Glutamatergic neuron (in vitro differentiated cells): ENCODE data around the gene OAT. TPM values are rescaled to one million over a fixed set of nuclear protein-coding genes. Genes with fewer than 3 reads are reported as not detected.

Source experiments
- DNase-seq: peaks from one replicate; pipeline ENCODE4 v3.0.0; 2022
- H3K27ac Mint-ChIP-seq: one replicate; pipeline ENCODE4 v1.8.0; 2020; ENCODE audit warnings: mild to moderate bottlenecking, mixed read lengths, inconsistent platforms; ENCODE audit not compliant: unreplicated experiment
- H3K27me3 Mint-ChIP-seq: one replicate; pipeline ENCODE4 v1.8.0; 2020; ENCODE audit warnings: mild to moderate bottlenecking, moderate library complexity, mixed read lengths, inconsistent platforms; ENCODE audit not compliant: unreplicated experiment
- H3K36me3 Mint-ChIP-seq: one replicate; pipeline ENCODE4 v1.8.0; 2020; ENCODE audit warnings: mild to moderate bottlenecking, mixed read lengths, inconsistent platforms; ENCODE audit not compliant: unreplicated experiment
- H3K4me1 Mint-ChIP-seq: one replicate; pipeline ENCODE4 v1.8.0; 2020; ENCODE audit warnings: mild to moderate bottlenecking, low read depth, mixed read lengths, inconsistent platforms; ENCODE audit not compliant: unreplicated experiment
- H3K4me3 Mint-ChIP-seq: one replicate; pipeline ENCODE4 v1.8.0; 2020; ENCODE audit warnings: mild to moderate bottlenecking, mixed read lengths, inconsistent platforms; ENCODE audit not compliant: unreplicated experiment
- H3K9me3 Mint-ChIP-seq: one replicate; pipeline ENCODE4 v1.8.0; 2020; ENCODE audit warnings: mild to moderate bottlenecking, moderate library complexity, mixed read lengths, inconsistent platforms; ENCODE audit not compliant: unreplicated experiment
- total RNA-seq: library from RNA; stranded (reverse); fragmentation: NEBNext Ultra II Directional; extraction: Animal tissue kit (Norgen Biotek cat#: 25700); gene quantifications from one replicate; pipeline ENCODE4 v1.2.1, GENCODE V29; 2021; ENCODE audit not compliant: unreplicated experiment
- TF ChIP-seq, protein P1 (sequence below): fragments of 200-600 bp; sonication (generic); IDR thresholded peaks from one replicate; pipeline ENCODE4 v1.5.0; 2021; ENCODE audit not compliant: partially characterized antibody, unreplicated experiment

Gene OAT
- total RNA-seq, 1 donor from 2014 or later: 49.2 TPM

- H3K4me3 Mint-ChIP-seq: no peak overlapping the region
- peaks cover 5% of the 10 kb centered on the region for H3K27me3 Mint-ChIP-seq
- H3K27ac Mint-ChIP-seq: no peak overlapping the region
- TF ChIP-seq, protein P1, sequence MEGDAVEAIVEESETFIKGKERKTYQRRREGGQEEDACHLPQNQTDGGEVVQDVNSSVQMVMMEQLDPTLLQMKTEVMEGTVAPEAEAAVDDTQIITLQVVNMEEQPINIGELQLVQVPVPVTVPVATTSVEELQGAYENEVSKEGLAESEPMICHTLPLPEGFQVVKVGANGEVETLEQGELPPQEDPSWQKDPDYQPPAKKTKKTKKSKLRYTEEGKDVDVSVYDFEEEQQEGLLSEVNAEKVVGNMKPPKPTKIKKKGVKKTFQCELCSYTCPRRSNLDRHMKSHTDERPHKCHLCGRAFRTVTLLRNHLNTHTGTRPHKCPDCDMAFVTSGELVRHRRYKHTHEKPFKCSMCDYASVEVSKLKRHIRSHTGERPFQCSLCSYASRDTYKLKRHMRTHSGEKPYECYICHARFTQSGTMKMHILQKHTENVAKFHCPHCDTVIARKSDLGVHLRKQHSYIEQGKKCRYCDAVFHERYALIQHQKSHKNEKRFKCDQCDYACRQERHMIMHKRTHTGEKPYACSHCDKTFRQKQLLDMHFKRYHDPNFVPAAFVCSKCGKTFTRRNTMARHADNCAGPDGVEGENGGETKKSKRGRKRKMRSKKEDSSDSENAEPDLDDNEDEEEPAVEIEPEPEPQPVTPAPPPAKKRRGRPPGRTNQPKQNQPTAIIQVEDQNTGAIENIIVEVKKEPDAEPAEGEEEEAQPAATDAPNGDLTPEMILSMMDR: no peak
- H3K9me3 Mint-ChIP-seq: peaks cover 3% of the 10 kb centered on the region
- no peaks in the 10 kb centered on the region for H3K4me1 Mint-ChIP-seq
- no peaks in the 10 kb centered on the region for H3K36me3 Mint-ChIP-seq
- DNase-seq: no peak
Observed at GRCh38 chr10:124459395-124459794, 40.7 kb upstream of the OAT start.

DNA sequence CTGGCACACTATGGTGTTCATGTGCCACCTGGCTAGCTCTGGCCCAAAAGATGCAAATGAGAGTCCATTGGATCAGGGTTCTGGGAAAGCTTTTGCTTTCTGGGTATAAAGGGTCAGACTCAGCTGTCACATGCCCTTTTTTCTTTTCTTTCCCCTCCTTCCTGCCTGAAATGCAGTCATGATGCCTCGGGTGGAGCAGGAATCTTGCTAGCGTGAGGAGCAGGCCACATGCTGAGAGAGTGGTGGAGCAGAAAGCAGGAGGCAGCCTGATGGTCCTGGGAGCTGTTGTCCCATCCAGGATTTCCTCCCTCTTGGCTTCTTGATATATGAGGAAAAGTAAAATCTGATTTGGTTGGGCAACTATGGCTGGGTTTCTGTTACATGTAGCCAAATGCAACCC, 40.2 kb upstream of the OAT start:
- H3K27me3 Mint-ChIP-seq: peaks cover 5% of the 10 kb centered on the region
- no peaks in the 10 kb centered on the region for H3K36me3 Mint-ChIP-seq
- no peaks in the 10 kb centered on the region for H3K4me1 Mint-ChIP-seq
- peaks cover 3% of the 10 kb centered on the region for H3K9me3 Mint-ChIP-seq
- TF ChIP-seq, protein P1: no peak
- H3K4me3 Mint-ChIP-seq: no peak overlapping the region
- H3K27ac Mint-ChIP-seq: no peak overlapping the region
- DNase-seq: no peak

DNA sequence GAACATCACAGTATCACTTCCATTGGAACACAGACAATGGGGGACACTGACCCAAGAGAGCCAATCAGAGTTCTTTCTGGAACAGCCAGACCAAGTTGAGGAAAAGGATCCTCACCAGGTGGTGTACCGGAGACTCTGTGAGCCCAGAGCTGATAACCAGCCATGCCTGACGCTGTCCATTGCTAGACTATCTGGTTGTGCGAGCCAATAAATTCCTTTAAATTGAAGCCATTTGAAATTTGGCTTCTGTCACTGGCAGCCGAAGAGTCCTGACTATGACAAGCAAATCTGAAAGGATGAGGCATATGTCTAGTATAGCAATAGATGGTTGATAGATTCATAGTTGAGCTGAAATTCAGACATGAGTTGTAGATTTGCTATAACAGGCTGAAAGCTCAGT, 39.8 kb upstream of the OAT start:
- Mint-ChIP-seq H3K4me1 (no peaks in the 10 kb centered on the region), H3K27me3 (peaks cover 5% of the 10 kb centered on the region), H3K36me3 (no peaks in the 10 kb centered on the region), H3K9me3 (peaks cover 3% of the 10 kb centered on the region), H3K27ac (no peak overlapping the region), H3K4me3 (no peak overlapping the region)
- no peak for DNase-seq
- TF ChIP-seq, protein P1: no peak

DNA sequence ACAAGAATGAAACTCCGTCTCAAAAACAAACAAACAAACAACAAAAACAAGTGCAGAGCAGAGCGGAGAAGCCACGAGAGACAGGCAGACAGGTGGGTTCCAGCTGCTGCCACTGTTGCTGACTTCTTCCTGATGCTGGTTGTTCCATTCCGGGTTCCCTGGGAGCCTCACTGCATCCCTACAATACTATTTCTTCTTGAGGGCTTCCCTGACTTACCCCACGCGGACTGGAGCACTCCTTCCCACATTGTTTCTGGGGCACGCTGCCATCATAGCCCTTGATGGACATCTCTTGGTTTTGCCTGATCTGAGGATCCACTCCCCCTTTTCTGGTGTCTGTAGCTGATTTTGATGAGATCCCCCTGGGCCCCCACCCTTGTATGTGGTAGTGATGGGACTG, 36.7 kb upstream of the OAT start:
- H3K4me1 Mint-ChIP-seq: peaks cover 9% of the 10 kb centered on the region
- H3K27ac Mint-ChIP-seq: no peak overlapping the region
- TF ChIP-seq, protein P1: no peak
- H3K9me3 Mint-ChIP-seq: peaks cover 1% of the 10 kb centered on the region
- H3K36me3 Mint-ChIP-seq: no peaks in the 10 kb centered on the region
- peaks cover 12% of the 10 kb centered on the region for H3K27me3 Mint-ChIP-seq
- no peak overlapping the region for H3K4me3 Mint-ChIP-seq
- DNase-seq: no peak

DNA sequence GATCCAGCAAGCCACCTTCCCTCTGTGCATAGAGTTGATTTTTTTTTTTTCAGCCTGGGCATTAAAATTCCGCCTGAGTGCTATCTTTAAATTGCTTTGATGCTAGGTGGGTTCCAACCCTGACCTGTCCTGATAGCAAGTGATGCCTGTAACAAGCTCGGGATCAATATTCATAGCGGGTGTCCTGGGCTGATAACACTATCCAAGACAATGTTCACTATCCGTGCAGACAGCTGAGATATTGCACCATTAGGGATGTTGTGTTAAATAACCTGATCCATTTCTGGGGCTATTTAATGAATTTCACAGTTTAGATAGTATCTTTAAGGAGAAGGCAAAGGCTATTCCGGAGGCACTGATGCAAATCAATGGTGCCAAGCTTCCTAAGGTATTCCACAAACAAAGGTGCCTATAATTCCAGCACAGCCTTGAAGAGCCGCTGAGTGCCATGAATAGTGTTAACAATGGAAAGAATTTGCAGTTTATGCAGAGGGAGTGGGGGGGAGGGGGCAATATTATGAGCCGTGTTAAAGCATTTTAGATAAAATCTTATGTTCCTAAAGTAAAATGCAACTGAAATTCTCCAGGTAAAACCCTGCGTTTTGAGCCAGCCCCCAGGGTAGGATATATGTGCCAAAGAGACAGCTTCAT, 35.4 kb upstream of the OAT start:
- TF ChIP-seq, protein P1: no peak
- Mint-ChIP-seq H3K4me3 (no peak overlapping the region), H3K36me3 (no peaks in the 10 kb centered on the region), H3K4me1 (peaks cover 15% of the 10 kb centered on the region), H3K27ac (no peak overlapping the region), H3K27me3 (peaks cover 14% of the 10 kb centered on the region), H3K9me3 (peaks cover 2% of the 10 kb centered on the region)
- no peak for DNase-seq
